Caco-2 (cell line): ENCODE data around the gene PNMA8C. TPM values are rescaled to one million over a fixed set of nuclear protein-coding genes. Genes with fewer than 3 reads are reported as not detected.

Experiments used
- BruUV-seq: library from RNA; stranded (reverse); fragments of 400-500 nt; replicated peaks from 2 replicates; lab custom pipeline; 2021; lab: Mats Ljungman, UMichigan
- CTCF ChIA-PET: fragments of 300-600 bp; sonication (Branson Sonifier 250); formaldehyde crosslinking; loops from one replicate; lab custom pipeline; 2022; ENCODE audit warnings: antibody characterized with exemption; lab: Charles Lee
- POLR2A ChIA-PET: fragments of 300-600 bp; sonication (Branson Sonifier 250); formaldehyde crosslinking; loops from one replicate; lab custom pipeline; 2022; ENCODE audit warnings: antibody characterized with exemption; lab: Charles Lee
- DNase-seq, 2 experiments: peaks; one replicate each; pipeline versions ENCODE4 v3.0.0 to v3.0.0-alpha.2; 2020 to 2022
- H3K27me3 ChIP-seq: replicated peaks from 2 replicates; pipeline ENCODE4 v1.6.0; 2011; ENCODE audit warnings: low read length; ENCODE audit not compliant: control insufficient read depth, insufficient read depth
- H3K36me3 ChIP-seq: 2 replicates; pipeline ENCODE4 v1.5.1; 2011; ENCODE audit warnings: low read length; ENCODE audit not compliant: control insufficient read depth, insufficient read depth
- H3K4me1 ChIP-seq: fragments of 250-450 bp; sonication (Bioruptor Pico); 2 replicates; pipeline ENCODE4 v1.5.1; 2020; ENCODE audit warnings: mild to moderate bottlenecking
- H3K4me3 ChIP-seq: 2 replicates; pipeline ENCODE4 v1.5.1; 2011; ENCODE audit warnings: low read depth, mild to moderate bottlenecking, control low read depth, low read length
- H3K9me3 ChIP-seq: fragments of 250-450 bp; sonication (Bioruptor Pico); 2 replicates; pipeline ENCODE4 v1.5.1; 2020; ENCODE audit warnings: mild to moderate bottlenecking, moderate library complexity
- H3K27ac Mint-ChIP-seq: one replicate; pipeline ENCODE4 v1.8.0; 2022; ENCODE audit warnings: mixed read lengths; ENCODE audit not compliant: unreplicated experiment
- H3K27me3 Mint-ChIP-seq: one replicate; pipeline ENCODE4 v1.8.0; 2022; ENCODE audit warnings: mixed read lengths; ENCODE audit not compliant: insufficient read depth, unreplicated experiment
- H3K36me3 Mint-ChIP-seq: one replicate; pipeline ENCODE4 v1.8.0; 2022; ENCODE audit warnings: mild to moderate bottlenecking, mixed read lengths; ENCODE audit not compliant: insufficient read depth, unreplicated experiment
- H3K4me1 Mint-ChIP-seq: one replicate; pipeline ENCODE4 v1.8.0; 2022; ENCODE audit warnings: low read depth, mixed read lengths; ENCODE audit not compliant: unreplicated experiment
- H3K4me3 Mint-ChIP-seq: one replicate; pipeline ENCODE4 v1.8.0; 2022; ENCODE audit warnings: mild to moderate bottlenecking, moderate library complexity, mixed read lengths; ENCODE audit not compliant: unreplicated experiment
- H3K9me3 Mint-ChIP-seq: one replicate; pipeline ENCODE4 v1.8.0; 2022; ENCODE audit warnings: mixed read lengths; ENCODE audit not compliant: unreplicated experiment
- CTCF ChIP-seq, 2 experiments: fragments of 200-600 bp in 1 of 2; IDR thresholded peaks; 1 replicate in 1 of 2; 2 replicates in 1 of 2; pipeline versions ENCODE4 v1.5.1 to v1.8.0; 2011 to 2022; ENCODE audit warnings: antibody characterized with exemption in 1 of 2, control low read depth in 1 of 2, inconsistent platforms in 1 of 2, low read depth in 1 of 2, low read length in 1 of 2, mild to moderate bottlenecking in 1 of 2, moderate library complexity in 1 of 2; ENCODE audit not compliant: insufficient read depth in 1 of 2, severe bottlenecking in 1 of 2, unreplicated experiment in 1 of 2
- intact Hi-C: fragments of 100-400 bp; cut with micrococcal nuclease; formaldehyde crosslinking; loops from one replicate; pipeline ENCODE4 v1.10.0; 2022; ENCODE audit not compliant: unreplicated experiment
- total RNA-seq: library from RNA; stranded (reverse); gene quantifications from 2 replicates; pipeline ENCODE4 v1.2.3, GENCODE V29; 2022

PNMA8C gene
- total RNA-seq, 1 experiment from 2014 or later: not detected

DNA sequence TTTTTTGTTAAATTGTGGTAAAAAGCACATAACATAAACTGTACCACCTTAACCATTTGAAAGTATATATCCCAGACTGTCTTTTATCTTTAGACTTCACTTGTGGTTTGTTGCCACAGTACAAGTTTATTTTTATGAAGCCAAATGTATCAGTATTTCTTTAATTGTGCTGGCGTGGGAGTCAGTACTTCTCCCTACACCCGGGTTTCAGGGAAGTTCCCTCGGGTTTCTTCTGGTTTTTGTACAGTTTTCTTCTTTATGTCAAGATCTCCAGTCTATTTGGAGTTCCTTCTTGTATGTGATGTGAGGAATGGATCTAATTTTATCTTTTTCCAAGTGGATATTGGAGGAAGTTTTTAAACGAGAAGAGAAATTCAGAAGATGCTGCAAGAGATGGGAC lies 35.9 kb downstream of the PNMA8C start:
- peaks cover 9% of the 10 kb centered on the region for H3K36me3 ChIP-seq

DNA sequence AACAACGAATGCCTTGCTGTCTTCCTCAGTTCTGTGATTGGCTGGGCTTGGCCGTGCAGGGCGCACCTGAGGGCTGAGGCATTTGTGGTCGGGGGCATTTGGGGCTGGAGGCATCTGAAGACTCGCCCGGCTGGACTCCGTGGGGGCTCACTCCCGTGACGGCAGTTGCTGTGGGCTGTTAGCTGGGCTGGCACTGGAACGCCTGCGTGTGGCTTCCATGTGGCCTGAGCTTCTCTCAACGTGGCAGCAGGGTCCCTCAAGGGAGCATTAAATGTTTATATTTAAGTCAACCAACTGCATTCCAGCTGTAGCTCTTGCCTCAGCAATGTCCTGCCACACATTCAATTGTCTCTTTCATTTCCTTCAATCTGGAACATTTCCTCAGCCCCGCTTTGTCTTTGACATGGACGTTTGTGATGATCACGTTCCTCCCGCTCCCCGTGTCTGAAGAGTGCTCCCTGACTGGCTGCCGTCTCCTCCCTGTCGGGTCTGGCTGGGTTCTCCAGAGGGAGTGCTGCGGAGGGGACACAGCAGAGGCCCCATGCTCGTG lies 36.4 kb downstream of the PNMA8C start:
- Histone ChIP-seq H3K36me3 (peaks cover 9% of the 10 kb centered on the region), H3K4me3 (no peak overlapping the region), H3K9me3 (no peaks in the 10 kb centered on the region), H3K4me1 (no peaks in the 10 kb centered on the region), H3K27me3 (no peaks in the 10 kb centered on the region)
- peaks cover 11% of the 10 kb centered on the region for H3K9me3 Mint-ChIP-seq
- H3K27me3 Mint-ChIP-seq: no peaks in the 10 kb centered on the region
- peaks cover 55% of the 10 kb centered on the region for H3K36me3 Mint-ChIP-seq
- ChIA-PET CTCF (no interaction called here), POLR2A (no interaction called here)
- no peak for DNase-seq
- intact Hi-C loops: no loop called here
- H3K4me1 Mint-ChIP-seq: no peaks in the 10 kb centered on the region
- BruUV-seq: no TSS peak
- no peak overlapping the region for H3K4me3 Mint-ChIP-seq
- TF ChIP-seq CTCF (IDR thresholded peaks at IDR 0.05; ENCODE audit: insufficient read depth in 1 of 2, low read depth in 1 of 2, low read length in 1 of 2, severe bottlenecking in 1 of 2, unreplicated experiment in 1 of 2): no peak
- no peak overlapping the region for H3K27ac Mint-ChIP-seq

More for the DNA sequence above, 35.9 kb downstream of the PNMA8C start:
- intact Hi-C loops: no loop called here
- Histone ChIP-seq H3K4me3 (no peak overlapping the region), H3K4me1 (no peaks in the 10 kb centered on the region), H3K27me3 (no peaks in the 10 kb centered on the region), H3K9me3 (no peaks in the 10 kb centered on the region)
- Mint-ChIP-seq H3K36me3 (peaks cover 50% of the 10 kb centered on the region), H3K4me1 (no peaks in the 10 kb centered on the region), H3K9me3 (peaks cover 11% of the 10 kb centered on the region), H3K4me3 (no peak overlapping the region), H3K27me3 (no peaks in the 10 kb centered on the region), H3K27ac (no peak overlapping the region)
- CTCF ChIA-PET: no interaction called here
- TF ChIP-seq CTCF (IDR thresholded peaks at IDR 0.05; ENCODE audit: insufficient read depth in 1 of 2, low read depth in 1 of 2, low read length in 1 of 2, severe bottlenecking in 1 of 2, unreplicated experiment in 1 of 2): no peak
- DNase-seq: no peak
- POLR2A ChIA-PET: no interaction called here
- no TSS peak for BruUV-seq

GRCh38 chr19:46391296-46392251 lies 37.2 kb downstream of the PNMA8C start:
- Mint-ChIP-seq H3K27ac (peak overlapping the region; percentile 29), H3K36me3 (peaks cover 62% of the 10 kb centered on the region)

More at GRCh38 chr19:46391296-46392251, 37.2 kb downstream of the PNMA8C start:
- no peak overlapping the region for H3K4me3 ChIP-seq
- DNase-seq: no peak
- intact Hi-C loops: no loop called here
- Mint-ChIP-seq H3K9me3 (peaks cover 11% of the 10 kb centered on the region), H3K27me3 (no peaks in the 10 kb centered on the region), H3K4me1 (no peaks in the 10 kb centered on the region), H3K4me3 (no peak overlapping the region)
- no peaks in the 10 kb centered on the region for H3K27me3 ChIP-seq
- H3K36me3 ChIP-seq: peaks cover 11% of the 10 kb centered on the region
- H3K9me3 ChIP-seq: no peaks in the 10 kb centered on the region
- no peaks in the 10 kb centered on the region for H3K4me1 ChIP-seq
- ChIA-PET CTCF (interaction anchor here (0.6 kb wide), 1 partner anchor 325 kb away, joined by 7 read pairs; the partner anchor contains the start of gene PRKD2), POLR2A (interaction anchor here (0.6 kb wide), 1 partner anchor 79 kb away, joined by 9 read pairs; no protein-coding TSS in a partner anchor)
- no peak for TF ChIP-seq CTCF (IDR thresholded peaks at IDR 0.05; ENCODE audit: insufficient read depth in 1 of 2, low read depth in 1 of 2, low read length in 1 of 2, severe bottlenecking in 1 of 2, unreplicated experiment in 1 of 2)
- BruUV-seq: no TSS peak
